GM23248 (cell line): Measurements from ENCODE around the gene SPEF2. TPM values are rescaled to one million over a fixed set of nuclear protein-coding genes. Genes with fewer than 3 reads are reported as not detected.

Experiments
- DNase-seq: peaks from one replicate; pipeline ENCODE4 v3.0.0-alpha.2; 2015
- H2AFZ ChIP-seq: fragments of 200-600 bp; sonication (generic); 2 replicates; pipeline ENCODE4 v1.6.1; 2016; ENCODE audit warnings: antibody characterized with exemption
- H3F3A ChIP-seq: fragments of 200-600 bp; sonication (generic); 2 replicates; pipeline ENCODE4 v1.6.1; 2016; ENCODE audit warnings: mild to moderate bottlenecking, antibody characterized with exemption, mixed run types; ENCODE audit not compliant: insufficient read depth
- H3K27ac ChIP-seq: fragments of 200-600 bp; sonication (generic); 2 replicates; pipeline ENCODE4 v1.5.1; 2016; ENCODE audit warnings: mild to moderate bottlenecking
- H3K27me3 ChIP-seq: fragments of 200-600 bp; sonication (generic); replicated peaks from 2 replicates; pipeline ENCODE4 v1.6.1; 2016; ENCODE audit warnings: mild to moderate bottlenecking; ENCODE audit not compliant: insufficient read depth
- H3K36me3 ChIP-seq: fragments of 200-600 bp; sonication (generic); 2 replicates; pipeline ENCODE4 v1.6.1; 2016; ENCODE audit warnings: low read depth, mild to moderate bottlenecking
- H3K4me1 ChIP-seq: fragments of 200-600 bp; sonication (generic); 2 replicates; pipeline ENCODE4 v1.6.1; 2016; ENCODE audit warnings: mild to moderate bottlenecking; ENCODE audit not compliant: insufficient read depth
- H3K4me2 ChIP-seq: fragments of 200-600 bp; sonication (generic); one replicate; pipeline ENCODE4 v1.6.1; 2016; ENCODE audit warnings: mild to moderate bottlenecking; ENCODE audit not compliant: unreplicated experiment
- H3K4me3 ChIP-seq: fragments of 200-600 bp; sonication (generic); 2 replicates; pipeline ENCODE4 v1.5.1; 2016; ENCODE audit warnings: mild to moderate bottlenecking
- H3K79me2 ChIP-seq: fragments of 200-600 bp; sonication (generic); 2 replicates; pipeline ENCODE4 v1.6.1; 2016; ENCODE audit warnings: mild to moderate bottlenecking; ENCODE audit not compliant: insufficient read depth
- H3K9ac ChIP-seq: fragments of 200-600 bp; sonication (generic); 2 replicates; pipeline ENCODE4 v1.6.1; 2016; ENCODE audit warnings: mild to moderate bottlenecking
- H3K9me2 ChIP-seq: fragments of 200-600 bp; sonication (generic); 2 replicates; pipeline ENCODE4 v1.6.1; 2016; ENCODE audit warnings: mixed run types, mild to moderate bottlenecking, moderate library complexity; ENCODE audit not compliant: insufficient read depth
- H3K9me3 ChIP-seq: fragments of 200-600 bp; sonication (generic); one replicate; pipeline ENCODE4 v1.6.1; 2017; ENCODE audit warnings: low read depth
- H4K20me1 ChIP-seq: fragments of 200-600 bp; sonication (generic); 2 replicates; pipeline ENCODE4 v1.6.0; 2016; ENCODE audit not compliant: insufficient read depth
- EZH2 ChIP-seq: fragments of 200-600 bp; sonication (generic); IDR thresholded peaks from 2 replicates; pipeline ENCODE4 v1.6.1; 2018; ENCODE audit warnings: antibody characterized with exemption, mild to moderate bottlenecking; ENCODE audit not compliant: insufficient read depth, poor library complexity, severe bottlenecking
- EZH2phosphoT487 ChIP-seq: fragments of 200-600 bp; sonication (generic); IDR thresholded peaks from 2 replicates; pipeline ENCODE4 v1.6.1; 2018; ENCODE audit warnings: antibody characterized with exemption, moderate library complexity, mild to moderate bottlenecking, low read depth; ENCODE audit not compliant: insufficient read depth
- WGBS, 2 experiments: methylation state at CpG; one replicate each; pipeline ENCODE4 v1.1.6; 2015 to 2017; ENCODE audit warnings: low lambda C conversion rate in 2 of 2, low coverage in 1 of 2; ENCODE audit errors: missing lambda C conversion rate in 2 of 2; 5-methylcytosine and 5-hydroxymethylcytosine counted together
- in situ Hi-C: fragments of 300-500 bp; cut with MboI; formaldehyde crosslinking; loops from 2 replicates; pipeline ENCODE4 v1.15.0; 2020
- polyA plus RNA-seq: library from polyadenylated mRNA; unstranded; fragments of >200 nt; fragmentation: Nextera tagmentation; extraction: Ambion mirVana; gene quantifications from 2 replicates; pipeline ENCODE4 v1.2.1, GENCODE V29; 2016
- total RNA-seq: library from RNA; depleted of rRNA; stranded (reverse); fragments of >200 nt; shearing (Covaris generic); gene quantifications from 2 replicates; pipeline ENCODE4 v1.2.3, GENCODE V29; 2014

The SPEF2 gene
- total and polyA plus RNA-seq, 2 experiments from 2014 or later = 5.3 to 6.7 TPM

DNA sequence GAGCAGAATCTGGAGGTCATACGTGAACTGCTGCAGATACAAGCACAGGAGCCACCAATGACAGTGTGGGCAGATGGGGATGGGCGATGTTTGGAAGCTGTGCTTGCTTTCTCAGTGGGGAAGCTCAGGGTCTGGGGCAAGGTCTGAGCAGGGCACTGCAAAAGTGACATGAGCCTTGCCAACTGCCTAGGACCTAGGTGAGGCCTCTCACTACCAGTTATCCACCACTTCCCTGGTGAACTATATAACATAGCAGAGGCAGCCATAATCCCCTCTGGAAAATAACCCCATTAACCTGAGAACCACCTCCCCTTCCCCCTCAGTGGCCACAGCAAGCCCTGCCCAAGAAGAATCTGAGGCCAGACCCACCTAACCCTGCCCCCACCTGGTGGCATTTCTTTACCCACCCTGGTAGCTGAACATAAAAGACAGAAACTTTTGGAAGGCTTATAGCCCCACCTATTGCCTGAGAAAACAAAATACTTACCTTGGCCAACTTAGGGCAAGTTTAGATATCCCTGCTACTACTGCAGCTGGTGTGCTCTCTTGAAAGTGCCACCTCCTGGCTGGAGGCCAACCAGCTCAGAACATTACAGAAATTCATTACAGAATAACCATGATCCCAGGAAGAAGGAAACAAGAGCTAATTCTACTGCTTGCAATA lies 18.8 kb upstream of the SPEF2 start:
- H3K4me2 ChIP-seq = no peak overlapping the region
- H3F3A ChIP-seq = no peaks in the 10 kb centered on the region
- DNase-seq = no peak
- no peak overlapping the region for H2AFZ ChIP-seq
- H3K27me3 ChIP-seq = no peaks in the 10 kb centered on the region; the same call in 1 of the 2 replicates
- H3K79me2 ChIP-seq = no peaks in the 10 kb centered on the region
- no peaks in the 10 kb centered on the region for H3K9me3 ChIP-seq
- in situ Hi-C loops = no loop called here
- WGBS, 2 experiments = 80 to 86% methylated on average over 2 of the region's 2 CpGs
- H3K9me2 ChIP-seq = no peaks in the 10 kb centered on the region
- no peak overlapping the region for H3K4me3 ChIP-seq
- H3K27ac ChIP-seq = no peak overlapping the region
- no peaks in the 10 kb centered on the region for H3K4me1 ChIP-seq
- no peaks in the 10 kb centered on the region for H4K20me1 ChIP-seq
- no peak for TF ChIP-seq EZH2
- TF ChIP-seq EZH2phosphoT487 = no peak
- no peaks in the 10 kb centered on the region for H3K36me3 ChIP-seq
- no peak overlapping the region for H3K9ac ChIP-seq

DNA sequence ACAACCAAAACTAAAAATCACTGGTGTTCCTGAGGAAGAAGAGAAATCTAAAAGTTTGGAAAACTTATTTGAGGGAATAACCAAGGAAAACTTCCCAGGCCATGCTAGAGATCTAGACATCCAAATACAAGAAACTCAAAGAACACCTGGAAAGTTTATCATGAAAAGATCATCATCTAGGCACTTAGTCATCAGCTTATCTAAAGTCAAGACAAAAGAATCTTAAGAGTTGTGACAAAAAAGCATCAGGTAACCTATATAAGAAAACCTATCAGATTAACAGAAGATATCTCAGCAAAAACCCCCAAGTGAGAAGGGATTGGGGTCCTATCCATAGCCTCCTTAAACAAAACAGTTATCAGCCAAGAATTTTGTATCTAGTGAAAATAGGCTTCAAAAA lies 17.1 kb upstream of the SPEF2 start:
- H3K4me2 ChIP-seq = no peak overlapping the region
- H3K9me2 ChIP-seq = no peaks in the 10 kb centered on the region
- no peak for TF ChIP-seq EZH2phosphoT487
- no peak for TF ChIP-seq EZH2
- H3F3A ChIP-seq = no peaks in the 10 kb centered on the region
- no peaks in the 10 kb centered on the region for H3K36me3 ChIP-seq
- H3K27ac ChIP-seq = no peak overlapping the region
- in situ Hi-C loops = no loop called here
- H3K4me1 ChIP-seq = no peaks in the 10 kb centered on the region
- DNase-seq = no peak
- no peaks in the 10 kb centered on the region for H3K9me3 ChIP-seq
- no peak overlapping the region for H2AFZ ChIP-seq
- no peak overlapping the region for H3K9ac ChIP-seq
- no peak overlapping the region for H3K4me3 ChIP-seq
- no peaks in the 10 kb centered on the region for H4K20me1 ChIP-seq
- no peaks in the 10 kb centered on the region; the same call in 1 of the 2 replicates for H3K27me3 ChIP-seq
- H3K79me2 ChIP-seq = no peaks in the 10 kb centered on the region

DNA sequence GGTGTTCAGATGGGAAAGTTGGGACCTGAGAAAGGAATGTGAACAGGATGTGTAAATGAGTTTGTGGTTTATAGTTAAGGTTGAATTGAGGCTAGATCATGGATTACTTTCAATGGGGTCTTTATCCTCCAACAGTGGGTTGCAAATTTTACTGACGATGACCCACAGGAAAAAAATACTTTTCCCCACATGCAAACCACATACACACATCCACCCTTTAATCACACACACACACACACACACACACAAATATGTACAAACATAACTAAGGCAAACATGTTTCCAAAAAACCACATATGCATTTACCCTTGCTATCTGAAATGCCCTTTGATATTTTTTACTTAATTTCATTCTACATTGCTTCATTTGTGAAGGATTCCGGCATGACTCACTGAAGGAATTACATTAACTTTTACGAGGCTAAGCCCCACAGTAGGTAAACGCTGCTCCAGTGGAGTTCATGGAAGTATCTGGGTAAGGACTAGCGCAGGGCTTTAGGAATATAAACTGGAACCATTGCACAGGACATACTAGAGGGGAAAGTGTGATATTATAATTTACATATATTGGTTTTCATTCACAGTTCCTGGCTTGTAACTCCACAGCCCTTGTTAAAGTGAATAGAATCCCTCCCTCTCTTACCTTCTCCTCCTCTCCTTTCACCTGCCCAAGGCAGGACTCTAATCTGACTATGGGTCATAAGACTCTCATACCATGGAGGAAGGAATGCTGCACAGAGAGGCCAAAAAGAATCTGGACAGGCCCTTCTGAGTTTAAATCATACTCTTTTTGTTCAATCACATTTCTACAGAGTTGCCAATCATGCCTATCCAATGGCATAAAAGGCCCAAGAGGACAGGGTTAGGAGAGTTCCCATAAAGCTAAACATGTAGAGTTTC lies 8.5 kb upstream of the SPEF2 start:
- no peak overlapping the region for H2AFZ ChIP-seq
- H3K4me1 ChIP-seq = no peaks in the 10 kb centered on the region
- no peaks in the 10 kb centered on the region for H3K36me3 ChIP-seq
- WGBS, 2 experiments = 67 to 74% methylated on average over 5 of the region's 5 CpGs
- H4K20me1 ChIP-seq = no peaks in the 10 kb centered on the region
- no peak overlapping the region for H3K4me2 ChIP-seq
- no peaks in the 10 kb centered on the region for H3K27me3 ChIP-seq
- in situ Hi-C loops = no loop called here
- no peaks in the 10 kb centered on the region for H3F3A ChIP-seq
- no peak overlapping the region for H3K27ac ChIP-seq
- H3K9me3 ChIP-seq = no peaks in the 10 kb centered on the region
- no peak overlapping the region for H3K9ac ChIP-seq
- no peaks in the 10 kb centered on the region for H3K9me2 ChIP-seq
- no peak for TF ChIP-seq EZH2phosphoT487
- no peak overlapping the region for H3K4me3 ChIP-seq
- H3K79me2 ChIP-seq = no peaks in the 10 kb centered on the region
- DNase-seq = peak; percentile 9

DNA sequence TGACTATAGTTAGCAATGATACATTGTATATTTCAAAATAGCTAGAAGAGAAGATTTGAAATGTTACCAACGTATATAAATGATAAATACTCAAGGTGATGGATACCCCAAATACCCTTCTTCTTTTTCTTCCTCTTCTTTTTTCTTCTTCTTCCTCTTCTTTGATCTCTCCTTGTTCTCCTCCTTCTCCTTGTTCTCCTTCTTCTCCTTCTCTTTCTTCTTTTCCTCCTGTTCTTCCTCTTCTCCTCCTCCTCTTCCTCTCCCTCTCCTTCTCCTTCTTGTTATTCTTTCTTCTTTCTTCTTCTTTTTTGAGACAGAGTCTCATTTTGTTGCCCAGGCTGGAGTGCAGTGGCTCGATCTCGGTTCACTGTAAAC lies 616 bp upstream of the SPEF2 start:
- no peaks in the 10 kb centered on the region for H3K27me3 ChIP-seq
- H3K9me2 ChIP-seq = no peaks in the 10 kb centered on the region
- 23 to 28% methylated on average over 3 of the region's 3 CpGs for WGBS, 2 experiments
- in situ Hi-C loops = no loop called here
- peak overlapping the region; percentile 49 for H3K27ac ChIP-seq
- H3K9ac ChIP-seq = peak overlapping the region; percentile 82
- H3K4me1 ChIP-seq = no peaks in the 10 kb centered on the region
- H3K79me2 ChIP-seq = no peaks in the 10 kb centered on the region
- no peaks in the 10 kb centered on the region for H4K20me1 ChIP-seq
- no peaks in the 10 kb centered on the region for H3F3A ChIP-seq
- H3K36me3 ChIP-seq = no peaks in the 10 kb centered on the region
- no peak for DNase-seq
- peak overlapping the region; percentile 87 for H3K4me3 ChIP-seq
- no peak for TF ChIP-seq EZH2phosphoT487
- TF ChIP-seq EZH2 = no peak
- peak overlapping the region; percentile 73 for H3K4me2 ChIP-seq
- no peaks in the 10 kb centered on the region for H3K9me3 ChIP-seq
- peak overlapping the region; percentile 92 for H2AFZ ChIP-seq
